ENCODE data around the gene GDA. TPM values are rescaled to one million over a fixed set of nuclear protein-coding genes. Genes with fewer than 3 reads are reported as not detected.

GDA gene
- total RNA-seq, 1 donor: 0.90 TPM

GRCh38 chr9:72158680-72159079 lies 9.4 kb downstream of the GDA start:
- no peak for DNase-seq (ENCODE audit: low read depth)
- TF ChIP-seq CTCF (IDR thresholded peaks at IDR 0.05; ENCODE audit: insufficient read depth, low read length): no peak
- H3K4me3 ChIP-seq (ENCODE audit: low read depth, low read length): no peak overlapping the region

- H3K4me3 ChIP-seq (ENCODE audit: low read depth, low read length): no peak overlapping the region
- no peak for DNase-seq (ENCODE audit: low read depth)
- no peak for TF ChIP-seq CTCF (IDR thresholded peaks at IDR 0.05; ENCODE audit: insufficient read depth, low read length)
Measured at GRCh38 chr9:72160446-72161123, 11.3 kb downstream of the GDA start.

- H3K4me3 ChIP-seq (ENCODE audit: low read depth, low read length): no peak overlapping the region
- no peak for TF ChIP-seq CTCF (IDR thresholded peaks at IDR 0.05; ENCODE audit: insufficient read depth, low read length)
- no peak for DNase-seq (ENCODE audit: low read depth)
Measured at GRCh38 chr9:72165326-72165725, 16.1 kb downstream of the GDA start.

GRCh38 chr9:72165821-72166547 lies 16.7 kb downstream of the GDA start:
- no peak overlapping the region for H3K4me3 ChIP-seq (ENCODE audit: low read depth, low read length)
- TF ChIP-seq CTCF (IDR thresholded peaks at IDR 0.05; ENCODE audit: insufficient read depth, low read length): no peak
- no peak for DNase-seq (ENCODE audit: low read depth)

GRCh38 chr9:72168075-72168474 lies 18.8 kb downstream of the GDA start:
- no peak overlapping the region for H3K4me3 ChIP-seq (ENCODE audit: low read depth, low read length)
- TF ChIP-seq CTCF (IDR thresholded peaks at IDR 0.05; ENCODE audit: insufficient read depth, low read length): no peak
- DNase-seq (ENCODE audit: low read depth): no peak

GRCh38 chr9:72169178-72169577 lies 19.9 kb downstream of the GDA start:
- TF ChIP-seq CTCF (IDR thresholded peaks at IDR 0.05; ENCODE audit: insufficient read depth, low read length): no peak
- DNase-seq (ENCODE audit: low read depth): no peak
- H3K4me3 ChIP-seq (ENCODE audit: low read depth, low read length): no peak overlapping the region

Measured in fibroblast of the aortic adventitia (primary cell).